Left lobe of liver (tissue), 2 donors: Measurements from ENCODE around the gene SBK1. TPM values are rescaled to one million over a fixed set of nuclear protein-coding genes. Genes with fewer than 3 reads are reported as not detected.

ENCODE experiments used
- ATAC-seq: fragments of 200-7000 bp; cut with Tn5 transposase; one replicate; pipeline ENCODE4 v1.9.1; 2020; ENCODE audit warnings: mild to moderate bottlenecking, moderate library complexity
- DNase-seq: peaks from one replicate; pipeline ENCODE4 v3.0.0-alpha.2; 2020; ENCODE audit warnings: low spot score
- total RNA-seq: library from RNA; stranded (reverse); gene quantifications from one replicate; pipeline ENCODE4 v1.2.1, GENCODE V29; 2021
- donor health status: DM: no; HTN: no; CAD: no; lungs with moderate emphysema.
- donor health status: DM: no; HTN: yes; CAD: no.

The SBK1 gene
- total RNA-seq, 1 donor from 2014 or later = 0.33 TPM

GRCh38 chr16:28280881-28281836 lies 11.2 kb upstream of the SBK1 start:
- no peak for ATAC-seq
- DNase-seq = no peak

- DNase-seq (no peak), ATAC-seq (no peak)
Measured at GRCh38 chr16:28282045-28282444, 10.3 kb upstream of the SBK1 start.

- ATAC-seq (no peak), DNase-seq (no peak)
Measured at GRCh38 chr16:28283173-28283572, 9.2 kb upstream of the SBK1 start.

GRCh38 chr16:28283798-28284577 lies 8.3 kb upstream of the SBK1 start:
- ATAC-seq (no peak), DNase-seq (no peak)

GRCh38 chr16:28285649-28286048 lies 6.7 kb upstream of the SBK1 start:
- DNase-seq = no peak
- no peak for ATAC-seq

- ATAC-seq = no peak
- no peak for DNase-seq
Measured at GRCh38 chr16:28288114-28288513, 4.2 kb upstream of the SBK1 start.

GRCh38 chr16:28289048-28289447 lies 3.3 kb upstream of the SBK1 start:
- ATAC-seq (no peak), DNase-seq (no peak)

- ATAC-seq (no peak), DNase-seq (no peak)
Measured at GRCh38 chr16:28289939-28290858, 2.1 kb upstream of the SBK1 start.

- DNase-seq (no peak), ATAC-seq (no peak)
Measured at GRCh38 chr16:28290859-28291254, 1.5 kb upstream of the SBK1 start.

GRCh38 chr16:28292731-28293600 lies 641 bp downstream of the SBK1 start:
- ATAC-seq = no peak
- DNase-seq = no peak

GRCh38 chr16:28293601-28293960 lies 1.3 kb downstream of the SBK1 start:
- ATAC-seq = no peak
- DNase-seq = no peak

- ATAC-seq = no peak
- DNase-seq = no peak
Measured at GRCh38 chr16:28294201-28294600, 1.9 kb downstream of the SBK1 start.

- DNase-seq = no peak
- ATAC-seq = no peak
Measured at GRCh38 chr16:28295276-28295675, 3.0 kb downstream of the SBK1 start.

GRCh38 chr16:28297308-28297707 lies 5.0 kb downstream of the SBK1 start:
- ATAC-seq (no peak), DNase-seq (no peak)

GRCh38 chr16:28297784-28298510 lies 5.6 kb downstream of the SBK1 start:
- ATAC-seq = no peak
- no peak for DNase-seq

- DNase-seq = no peak
- no peak for ATAC-seq
Measured at GRCh38 chr16:28298511-28298878, 6.2 kb downstream of the SBK1 start.

GRCh38 chr16:28300327-28300726 lies 8.0 kb downstream of the SBK1 start:
- ATAC-seq (no peak), DNase-seq (no peak)

- ATAC-seq (no peak), DNase-seq (no peak)
Measured at GRCh38 chr16:28301154-28301553, 8.8 kb downstream of the SBK1 start.

GRCh38 chr16:28301620-28302019 lies 9.3 kb downstream of the SBK1 start:
- ATAC-seq = no peak
- DNase-seq = no peak
